Caco-2 (cell line): Measurements from ENCODE around the gene ITPR1. TPM values are rescaled to one million over a fixed set of nuclear protein-coding genes. Genes with fewer than 3 reads are reported as not detected.

Experiments
- BruUV-seq: library from RNA; stranded (reverse); fragments of 400-500 nt; replicated peaks from 2 replicates; lab custom pipeline; 2021; lab: Mats Ljungman, UMichigan
- CTCF ChIA-PET: fragments of 300-600 bp; sonication (Branson Sonifier 250); formaldehyde crosslinking; loops from one replicate; lab custom pipeline; 2022; ENCODE audit warnings: antibody characterized with exemption; lab: Charles Lee
- POLR2A ChIA-PET: fragments of 300-600 bp; sonication (Branson Sonifier 250); formaldehyde crosslinking; loops from one replicate; lab custom pipeline; 2022; ENCODE audit warnings: antibody characterized with exemption; lab: Charles Lee
- DNase-seq, 2 experiments: peaks; one replicate each; pipeline versions ENCODE4 v3.0.0 to v3.0.0-alpha.2; 2020 to 2022
- H3K27me3 ChIP-seq: replicated peaks from 2 replicates; pipeline ENCODE4 v1.6.0; 2011; ENCODE audit warnings: low read length; ENCODE audit not compliant: control insufficient read depth, insufficient read depth
- H3K36me3 ChIP-seq: 2 replicates; pipeline ENCODE4 v1.5.1; 2011; ENCODE audit warnings: low read length; ENCODE audit not compliant: control insufficient read depth, insufficient read depth
- H3K4me1 ChIP-seq: fragments of 250-450 bp; sonication (Bioruptor Pico); 2 replicates; pipeline ENCODE4 v1.5.1; 2020; ENCODE audit warnings: mild to moderate bottlenecking
- H3K4me3 ChIP-seq: 2 replicates; pipeline ENCODE4 v1.5.1; 2011; ENCODE audit warnings: low read depth, mild to moderate bottlenecking, control low read depth, low read length
- H3K9me3 ChIP-seq: fragments of 250-450 bp; sonication (Bioruptor Pico); 2 replicates; pipeline ENCODE4 v1.5.1; 2020; ENCODE audit warnings: mild to moderate bottlenecking, moderate library complexity
- H3K27ac Mint-ChIP-seq: one replicate; pipeline ENCODE4 v1.8.0; 2022; ENCODE audit warnings: mixed read lengths; ENCODE audit not compliant: unreplicated experiment
- H3K27me3 Mint-ChIP-seq: one replicate; pipeline ENCODE4 v1.8.0; 2022; ENCODE audit warnings: mixed read lengths; ENCODE audit not compliant: insufficient read depth, unreplicated experiment
- H3K36me3 Mint-ChIP-seq: one replicate; pipeline ENCODE4 v1.8.0; 2022; ENCODE audit warnings: mild to moderate bottlenecking, mixed read lengths; ENCODE audit not compliant: insufficient read depth, unreplicated experiment
- H3K4me1 Mint-ChIP-seq: one replicate; pipeline ENCODE4 v1.8.0; 2022; ENCODE audit warnings: low read depth, mixed read lengths; ENCODE audit not compliant: unreplicated experiment
- H3K4me3 Mint-ChIP-seq: one replicate; pipeline ENCODE4 v1.8.0; 2022; ENCODE audit warnings: mild to moderate bottlenecking, moderate library complexity, mixed read lengths; ENCODE audit not compliant: unreplicated experiment
- H3K9me3 Mint-ChIP-seq: one replicate; pipeline ENCODE4 v1.8.0; 2022; ENCODE audit warnings: mixed read lengths; ENCODE audit not compliant: unreplicated experiment
- intact Hi-C: fragments of 100-400 bp; cut with micrococcal nuclease; formaldehyde crosslinking; loops from one replicate; pipeline ENCODE4 v1.10.0; 2022; ENCODE audit not compliant: unreplicated experiment
- total RNA-seq: library from RNA; stranded (reverse); gene quantifications from 2 replicates; pipeline ENCODE4 v1.2.3, GENCODE V29; 2022
- TF ChIP-seq, protein P1 (sequence below), 2 experiments: fragments of 200-600 bp in 1 of 2; IDR thresholded peaks; 1 replicate in 1 of 2; 2 replicates in 1 of 2; pipeline versions ENCODE4 v1.5.1 to v1.8.0; 2011 to 2022; ENCODE audit warnings: antibody characterized with exemption in 1 of 2, control low read depth in 1 of 2, inconsistent platforms in 1 of 2, low read depth in 1 of 2, low read length in 1 of 2, mild to moderate bottlenecking in 1 of 2, moderate library complexity in 1 of 2; ENCODE audit not compliant: insufficient read depth in 1 of 2, severe bottlenecking in 1 of 2, unreplicated experiment in 1 of 2

The ITPR1 gene
- total RNA-seq, 1 experiment from 2014 or later: 10.4 TPM

DNA sequence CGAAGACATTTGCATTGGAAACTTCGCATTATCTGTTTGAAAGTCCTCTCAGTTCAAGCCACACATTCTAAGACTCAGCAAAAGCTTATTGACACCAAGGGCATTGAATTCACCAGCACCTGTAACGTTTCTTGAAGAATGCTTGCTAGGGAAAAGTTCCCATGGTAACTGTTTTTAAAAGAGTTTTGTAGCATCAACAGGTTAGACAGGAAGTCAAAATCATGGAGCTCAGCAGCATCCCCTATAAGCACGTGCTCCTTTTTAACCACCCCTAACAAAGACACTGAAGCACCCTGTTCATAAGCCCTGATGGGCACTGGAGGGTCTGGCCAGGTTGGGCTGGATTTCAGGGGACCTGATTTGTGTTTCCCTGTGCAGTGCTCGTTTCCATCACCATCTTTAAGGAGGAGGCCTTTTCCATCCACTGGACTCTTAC lies 256.4 kb downstream of the ITPR1 start:
- no peak for DNase-seq
- Histone ChIP-seq H3K4me1 (peaks cover 56% of the 10 kb centered on the region), H3K27me3 (no peaks in the 10 kb centered on the region), H3K36me3 (no peaks in the 10 kb centered on the region), H3K4me3 (no peak overlapping the region), H3K9me3 (no peaks in the 10 kb centered on the region)
- intact Hi-C loops: no loop called here
- peaks cover 44% of the 10 kb centered on the region for H3K4me1 Mint-ChIP-seq
- ChIA-PET POLR2A (no interaction called here), CTCF (no interaction called here)
- no peaks in the 10 kb centered on the region for H3K27me3 Mint-ChIP-seq
- H3K9me3 Mint-ChIP-seq: peaks cover under 1% of the 10 kb centered on the region
- no TSS peak for BruUV-seq
- TF ChIP-seq, protein P1, sequence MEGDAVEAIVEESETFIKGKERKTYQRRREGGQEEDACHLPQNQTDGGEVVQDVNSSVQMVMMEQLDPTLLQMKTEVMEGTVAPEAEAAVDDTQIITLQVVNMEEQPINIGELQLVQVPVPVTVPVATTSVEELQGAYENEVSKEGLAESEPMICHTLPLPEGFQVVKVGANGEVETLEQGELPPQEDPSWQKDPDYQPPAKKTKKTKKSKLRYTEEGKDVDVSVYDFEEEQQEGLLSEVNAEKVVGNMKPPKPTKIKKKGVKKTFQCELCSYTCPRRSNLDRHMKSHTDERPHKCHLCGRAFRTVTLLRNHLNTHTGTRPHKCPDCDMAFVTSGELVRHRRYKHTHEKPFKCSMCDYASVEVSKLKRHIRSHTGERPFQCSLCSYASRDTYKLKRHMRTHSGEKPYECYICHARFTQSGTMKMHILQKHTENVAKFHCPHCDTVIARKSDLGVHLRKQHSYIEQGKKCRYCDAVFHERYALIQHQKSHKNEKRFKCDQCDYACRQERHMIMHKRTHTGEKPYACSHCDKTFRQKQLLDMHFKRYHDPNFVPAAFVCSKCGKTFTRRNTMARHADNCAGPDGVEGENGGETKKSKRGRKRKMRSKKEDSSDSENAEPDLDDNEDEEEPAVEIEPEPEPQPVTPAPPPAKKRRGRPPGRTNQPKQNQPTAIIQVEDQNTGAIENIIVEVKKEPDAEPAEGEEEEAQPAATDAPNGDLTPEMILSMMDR (IDR thresholded peaks at IDR 0.05; ENCODE audit: insufficient read depth in 1 of 2, low read depth in 1 of 2, low read length in 1 of 2, severe bottlenecking in 1 of 2, unreplicated experiment in 1 of 2): no peak
- no peak overlapping the region for H3K4me3 Mint-ChIP-seq
- H3K36me3 Mint-ChIP-seq: no peaks in the 10 kb centered on the region
- no peak overlapping the region for H3K27ac Mint-ChIP-seq

DNA sequence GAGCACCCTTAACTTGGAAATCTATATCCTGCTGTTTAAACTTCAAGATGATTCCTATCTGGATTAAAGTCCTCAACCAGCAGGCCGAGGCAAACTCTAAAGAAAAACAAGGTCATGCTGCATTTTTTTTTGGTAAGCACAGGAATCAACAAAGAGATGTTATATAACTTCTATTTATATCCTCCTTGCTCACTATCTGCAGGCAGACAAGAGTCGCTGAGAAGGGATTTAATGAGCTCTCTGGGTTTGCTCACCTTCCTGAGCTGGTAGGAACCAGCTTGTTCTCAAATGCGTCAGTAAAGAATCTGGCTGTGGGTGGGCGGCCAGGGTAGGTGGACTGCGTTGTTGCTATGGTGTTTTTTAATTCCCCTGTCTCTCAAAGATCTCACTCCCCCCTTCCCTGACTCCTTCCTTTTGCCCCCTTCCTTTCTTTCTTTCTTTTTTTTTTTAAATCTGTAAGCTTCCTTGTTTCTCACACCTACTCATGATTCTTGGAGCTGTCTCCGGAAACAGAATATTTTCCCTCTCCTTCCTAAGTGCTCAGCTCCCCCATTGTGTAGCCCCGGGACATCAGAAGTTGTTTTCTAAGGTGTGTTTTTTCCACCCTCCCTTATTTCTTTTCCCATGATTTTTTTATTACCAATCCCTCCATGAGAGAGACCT lies 257.3 kb downstream of the ITPR1 start:
- H3K9me3 ChIP-seq: no peaks in the 10 kb centered on the region
- CTCF ChIA-PET: interaction anchor here (0.9 kb wide), 1 partner anchor 230 kb away, joined by 3 read pairs; no protein-coding TSS in a partner anchor
- H3K27ac Mint-ChIP-seq: peak overlapping the region; percentile 83
- no peak for DNase-seq
- no peaks in the 10 kb centered on the region for H3K36me3 ChIP-seq
- TF ChIP-seq, protein P1 (IDR thresholded peaks at IDR 0.05; ENCODE audit: insufficient read depth in 1 of 2, low read depth in 1 of 2, low read length in 1 of 2, severe bottlenecking in 1 of 2, unreplicated experiment in 1 of 2): no peak
- no TSS peak for BruUV-seq
- H3K9me3 Mint-ChIP-seq: no peaks in the 10 kb centered on the region
- H3K4me3 Mint-ChIP-seq: no peak overlapping the region
- intact Hi-C loops: no loop called here
- H3K4me1 ChIP-seq: peaks cover 48% of the 10 kb centered on the region
- POLR2A ChIA-PET: no interaction called here
- no peaks in the 10 kb centered on the region for H3K36me3 Mint-ChIP-seq
- H3K27me3 Mint-ChIP-seq: no peaks in the 10 kb centered on the region
- H3K4me3 ChIP-seq: no peak overlapping the region
- peaks cover 36% of the 10 kb centered on the region for H3K4me1 Mint-ChIP-seq
- no peaks in the 10 kb centered on the region for H3K27me3 ChIP-seq

DNA sequence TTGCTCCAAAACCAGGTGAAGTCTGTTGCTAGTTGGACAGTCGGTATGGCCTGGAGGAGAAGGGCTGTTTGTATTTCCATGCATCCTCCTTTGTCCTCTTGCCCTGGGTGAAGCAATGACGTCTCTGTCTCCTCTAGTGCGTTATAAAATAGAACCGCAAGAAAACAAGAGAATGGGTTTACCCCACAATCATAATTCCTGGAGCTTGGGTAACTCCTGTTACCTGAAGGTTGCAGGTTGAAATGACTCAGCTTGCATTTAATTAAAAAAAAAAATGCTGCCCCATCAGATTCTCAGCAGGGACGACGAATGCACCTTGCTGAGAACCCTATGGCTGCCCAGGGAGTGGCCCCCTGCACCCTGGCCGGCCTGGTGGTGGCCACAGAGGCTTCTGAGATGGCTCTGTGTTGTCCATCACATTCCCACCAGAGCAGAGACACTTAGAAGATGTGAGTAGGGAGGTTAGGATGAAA lies 257.9 kb downstream of the ITPR1 start:
- no peaks in the 10 kb centered on the region for H3K9me3 ChIP-seq
- H3K27me3 Mint-ChIP-seq: no peaks in the 10 kb centered on the region
- BruUV-seq: no TSS peak
- intact Hi-C loops: no loop called here
- no peaks in the 10 kb centered on the region for H3K27me3 ChIP-seq
- H3K4me1 ChIP-seq: peaks cover 45% of the 10 kb centered on the region
- DNase-seq: no peak
- TF ChIP-seq, protein P1 (IDR thresholded peaks at IDR 0.05; ENCODE audit: insufficient read depth in 1 of 2, low read depth in 1 of 2, low read length in 1 of 2, severe bottlenecking in 1 of 2, unreplicated experiment in 1 of 2): no peak
- H3K4me3 ChIP-seq: no peak overlapping the region
- ChIA-PET POLR2A (no interaction called here), CTCF (no interaction called here)
- H3K9me3 Mint-ChIP-seq: no peaks in the 10 kb centered on the region
- H3K4me3 Mint-ChIP-seq: no peak overlapping the region
- no peaks in the 10 kb centered on the region for H3K36me3 ChIP-seq
- peak overlapping the region; percentile 83 for H3K27ac Mint-ChIP-seq
- H3K36me3 Mint-ChIP-seq: no peaks in the 10 kb centered on the region
- peaks cover 30% of the 10 kb centered on the region for H3K4me1 Mint-ChIP-seq
